IPS-15b (cell line): ENCODE results near the gene PITX2.
A peak's percentile ranks its signal among the peaks of the same experiment; 100 is the strongest.

Source experiments
- H3K27me3 ChIP-seq: one replicate; pipeline ENCODE4 v1.6.1; 2013; ENCODE audit warnings: low read length; ENCODE audit not compliant: control insufficient read depth, insufficient read depth
- H3K36me3 ChIP-seq: one replicate; pipeline ENCODE4 v1.6.1; 2013; ENCODE audit warnings: low read length; ENCODE audit not compliant: control insufficient read depth, insufficient read depth
- H3K4me1 ChIP-seq: one replicate; pipeline ENCODE4 v1.6.1; 2013; ENCODE audit warnings: mild to moderate bottlenecking, low read length; ENCODE audit not compliant: control insufficient read depth, insufficient read depth
- H3K4me3 ChIP-seq: one replicate; pipeline ENCODE4 v1.5.1; 2013; ENCODE audit warnings: low read depth, low read length
- H3K9ac ChIP-seq: one replicate; pipeline ENCODE4 v1.6.1; 2013; ENCODE audit warnings: low read depth, mild to moderate bottlenecking, low read length
- H3K9me3 ChIP-seq: one replicate; pipeline ENCODE4 v1.6.1; 2013; ENCODE audit warnings: mild to moderate bottlenecking, low read length; ENCODE audit not compliant: control insufficient read depth, insufficient read depth

PITX2 gene

DNA sequence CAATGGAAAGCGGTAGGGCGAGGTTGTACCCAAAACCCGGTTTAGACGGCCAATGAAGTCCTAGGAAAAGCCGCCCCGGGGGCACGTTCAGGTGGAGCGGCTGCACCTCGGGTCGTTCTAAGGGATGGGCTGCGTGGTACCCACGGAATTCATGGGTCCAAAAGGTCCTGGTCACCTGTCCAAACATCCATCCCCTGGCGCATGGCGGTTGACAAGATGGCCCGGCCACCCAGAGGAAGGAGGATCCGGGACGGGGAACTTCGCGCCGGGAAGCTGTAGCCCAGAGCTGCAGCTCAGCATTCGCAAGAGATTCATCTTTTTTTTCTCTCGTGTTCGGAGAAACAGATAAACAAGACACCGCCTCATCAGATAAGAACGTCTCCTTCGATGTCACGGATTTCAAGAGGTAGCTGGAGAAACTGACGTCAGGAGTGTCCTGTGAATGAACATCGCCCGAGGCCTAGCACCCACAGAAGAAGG lies 10.9 kb downstream of the PITX2 start:
- Histone ChIP-seq H3K4me1 (peaks cover 3% of the 10 kb centered on the region), H3K27me3 (peaks cover 95% of the 10 kb centered on the region), H3K9ac (no peak overlapping the region)

GRCh38 chr4:110610940-110611831 lies 11.7 kb downstream of the PITX2 start:
- Histone ChIP-seq H3K4me3 (peak overlapping the region; percentile 20), H3K9me3 (no peaks in the 10 kb centered on the region), H3K27me3 (peaks cover 87% of the 10 kb centered on the region), H3K9ac (no peak overlapping the region), H3K36me3 (no peaks in the 10 kb centered on the region), H3K4me1 (peaks cover 3% of the 10 kb centered on the region)

More for the DNA sequence above, 10.9 kb downstream of the PITX2 start:
- peak overlapping the region; percentile 20 for H3K4me3 ChIP-seq
- H3K36me3 ChIP-seq: no peaks in the 10 kb centered on the region
- no peaks in the 10 kb centered on the region for H3K9me3 ChIP-seq

DNA sequence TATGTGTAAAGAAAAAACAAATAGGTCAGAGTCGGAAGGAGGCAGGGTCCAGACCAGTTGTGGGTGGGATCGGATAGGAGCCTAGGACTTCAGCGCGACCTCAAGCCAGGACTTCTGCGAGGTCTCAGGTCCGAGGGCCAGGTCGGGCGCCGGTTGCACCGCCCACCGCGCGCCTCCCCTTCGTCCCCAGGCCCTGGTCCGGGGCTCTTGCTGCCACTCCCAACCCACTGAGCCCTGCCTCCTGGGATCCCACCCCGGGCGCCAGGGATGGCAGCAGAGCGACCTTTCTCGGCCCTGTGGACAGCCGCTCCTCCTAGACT lies 12.3 kb downstream of the PITX2 start:
- Histone ChIP-seq H3K9me3 (no peaks in the 10 kb centered on the region), H3K36me3 (no peaks in the 10 kb centered on the region), H3K4me1 (no peaks in the 10 kb centered on the region), H3K9ac (no peak overlapping the region), H3K4me3 (peak overlapping the region; percentile 16), H3K27me3 (peaks cover 81% of the 10 kb centered on the region)

DNA sequence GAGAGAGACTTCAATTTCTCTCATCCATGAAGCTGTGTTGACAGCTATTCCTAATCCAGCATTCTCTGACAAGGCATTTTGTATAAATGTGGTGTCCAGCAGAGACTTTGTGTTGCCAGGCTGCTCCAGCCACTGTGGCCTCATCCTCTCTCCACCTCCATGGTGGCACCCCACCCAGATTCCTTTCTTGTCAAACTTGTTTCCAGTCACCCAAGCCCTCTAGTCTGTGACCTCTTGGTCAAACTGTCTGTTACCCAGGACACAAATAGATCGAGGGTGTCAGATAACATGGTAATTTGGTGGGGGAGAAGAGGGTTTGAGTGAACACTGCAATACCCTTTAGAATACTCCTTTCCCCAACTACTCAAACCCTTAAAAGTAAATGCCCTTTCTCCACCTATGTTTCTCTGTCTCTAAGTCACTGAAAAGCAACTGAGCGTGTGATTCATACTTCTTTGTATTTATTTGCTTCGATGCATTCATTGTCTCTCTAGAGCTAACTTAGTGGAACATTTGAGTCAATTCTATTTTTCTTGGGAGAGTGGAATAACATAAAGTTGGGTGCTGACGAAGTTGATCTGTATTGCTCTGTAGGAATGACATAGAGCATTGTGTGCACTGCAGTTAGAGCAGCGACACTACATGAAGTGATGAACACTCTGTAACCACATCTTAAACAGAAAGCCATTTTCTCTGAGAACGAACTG lies 13.7 kb downstream of the PITX2 start:
- H3K4me3 ChIP-seq: no peak overlapping the region
- no peaks in the 10 kb centered on the region for H3K36me3 ChIP-seq
- H3K9me3 ChIP-seq: no peaks in the 10 kb centered on the region
- H3K27me3 ChIP-seq: peaks cover 67% of the 10 kb centered on the region
- H3K9ac ChIP-seq: no peak overlapping the region
- no peaks in the 10 kb centered on the region for H3K4me1 ChIP-seq

GRCh38 chr4:110605077-110605476 lies 17.8 kb downstream of the PITX2 start:
- Histone ChIP-seq H3K4me1 (no peaks in the 10 kb centered on the region), H3K27me3 (peaks cover 26% of the 10 kb centered on the region), H3K4me3 (no peak overlapping the region), H3K9me3 (no peaks in the 10 kb centered on the region), H3K36me3 (no peaks in the 10 kb centered on the region), H3K9ac (no peak overlapping the region)

DNA sequence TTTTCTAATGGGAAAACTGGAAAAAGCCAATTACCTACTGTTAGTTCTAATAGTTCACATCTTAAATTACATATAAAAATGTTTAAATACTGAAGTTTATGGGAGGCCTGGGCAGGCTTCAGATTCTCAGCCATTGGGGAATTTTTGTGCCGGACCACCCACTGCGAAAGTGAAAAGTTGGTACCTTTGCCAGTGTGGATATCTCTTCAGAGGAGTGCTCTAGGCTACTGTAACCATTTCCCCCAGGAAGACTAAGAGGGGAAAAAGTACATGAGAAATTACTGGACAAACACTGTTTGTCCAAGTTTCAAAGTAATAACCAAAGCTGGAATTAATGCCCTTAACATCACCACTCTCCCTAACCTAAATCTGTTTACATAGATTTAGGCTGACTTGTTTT lies 20.8 kb downstream of the PITX2 start:
- no peaks in the 10 kb centered on the region for H3K9me3 ChIP-seq
- H3K4me3 ChIP-seq: no peak overlapping the region
- H3K4me1 ChIP-seq: no peaks in the 10 kb centered on the region
- H3K36me3 ChIP-seq: no peaks in the 10 kb centered on the region
- no peak overlapping the region for H3K9ac ChIP-seq
- no peaks in the 10 kb centered on the region for H3K27me3 ChIP-seq

DNA sequence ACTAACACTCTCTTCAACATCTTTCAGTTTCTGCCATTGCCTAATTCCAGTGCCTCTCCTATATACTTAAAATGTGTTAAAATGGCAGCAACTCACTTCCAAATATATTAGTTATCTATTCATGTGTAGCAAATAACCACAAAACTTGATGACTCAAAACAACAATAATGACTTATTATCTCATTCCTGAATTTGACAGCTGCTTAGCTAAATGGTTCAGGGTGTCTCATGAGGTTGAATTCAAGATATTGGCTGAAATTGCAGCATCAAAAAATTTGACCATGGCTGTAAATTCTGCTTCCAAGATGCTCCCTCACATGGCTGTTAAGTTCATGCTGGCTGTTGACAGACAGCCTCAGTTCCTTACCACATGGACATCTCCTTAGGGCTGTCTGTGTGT lies 25.3 kb downstream of the PITX2 start:
- Histone ChIP-seq H3K4me3 (no peak overlapping the region), H3K9ac (no peak overlapping the region), H3K4me1 (no peaks in the 10 kb centered on the region), H3K27me3 (no peaks in the 10 kb centered on the region), H3K36me3 (no peaks in the 10 kb centered on the region), H3K9me3 (no peaks in the 10 kb centered on the region)

DNA sequence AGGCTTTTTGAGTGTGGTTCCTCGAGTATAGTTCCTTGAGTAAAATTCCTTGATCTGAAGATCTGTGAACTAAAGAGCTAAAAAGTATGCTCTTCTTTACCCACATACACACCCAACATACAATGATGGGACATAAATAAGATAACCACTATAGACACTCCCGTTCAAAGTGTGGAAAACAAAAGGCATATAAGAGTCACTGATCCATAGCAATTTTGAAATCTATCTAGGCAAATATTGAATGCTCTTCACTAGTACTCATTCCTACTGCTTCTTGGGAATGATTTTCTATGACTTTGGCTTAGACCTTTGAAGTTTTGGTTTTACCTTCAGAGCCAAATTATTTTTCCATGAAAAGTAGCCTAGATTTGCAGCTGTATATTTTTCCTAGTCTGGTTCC lies 26.4 kb downstream of the PITX2 start:
- Histone ChIP-seq H3K36me3 (no peaks in the 10 kb centered on the region), H3K9me3 (no peaks in the 10 kb centered on the region), H3K27me3 (no peaks in the 10 kb centered on the region), H3K4me3 (no peak overlapping the region), H3K4me1 (no peaks in the 10 kb centered on the region), H3K9ac (no peak overlapping the region)

- H3K4me3 ChIP-seq: no peak overlapping the region
- no peak overlapping the region for H3K9ac ChIP-seq
- H3K9me3 ChIP-seq: no peaks in the 10 kb centered on the region
- H3K36me3 ChIP-seq: no peaks in the 10 kb centered on the region
- no peaks in the 10 kb centered on the region for H3K27me3 ChIP-seq
- H3K4me1 ChIP-seq: no peaks in the 10 kb centered on the region
These were observed 27.3 kb downstream of the PITX2 start for GRCh38 chr4:110595583-110595982.

- Histone ChIP-seq H3K27me3 (no peaks in the 10 kb centered on the region), H3K4me1 (no peaks in the 10 kb centered on the region), H3K9me3 (no peaks in the 10 kb centered on the region), H3K4me3 (no peak overlapping the region), H3K36me3 (no peaks in the 10 kb centered on the region), H3K9ac (no peak overlapping the region)
These were observed 33.6 kb downstream of the PITX2 start for GRCh38 chr4:110589297-110589696.

DNA sequence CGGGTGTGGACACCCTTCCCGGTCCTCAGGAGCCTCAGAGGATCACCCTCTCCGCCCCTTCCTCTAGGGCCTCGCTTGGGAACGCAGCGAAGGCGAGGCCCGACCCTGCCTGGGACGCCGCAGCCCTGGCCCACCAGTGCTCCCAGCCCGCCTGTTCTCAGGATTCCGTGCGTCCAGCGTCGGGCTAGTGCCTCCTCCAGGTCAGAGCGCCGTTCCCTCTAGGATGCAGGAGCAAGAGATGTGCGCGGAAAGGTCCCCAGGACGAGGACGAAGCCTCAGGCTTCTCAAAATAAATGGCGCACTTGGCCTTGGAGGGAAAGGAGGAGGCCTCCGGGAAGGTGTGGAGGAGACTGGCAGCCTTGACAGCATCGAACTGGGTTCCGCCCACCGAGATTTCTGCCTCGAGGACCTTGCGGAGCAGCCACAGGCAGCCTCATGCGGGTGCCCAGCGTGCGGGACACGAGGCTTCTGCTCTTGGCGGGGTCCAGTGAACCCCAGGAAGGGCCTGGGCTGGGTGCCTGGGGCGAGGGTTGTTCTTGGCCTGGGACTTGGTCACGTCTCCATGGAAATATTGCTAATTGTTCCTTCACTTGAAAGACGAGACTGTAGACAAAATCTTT lies 35.1 kb downstream of the PITX2 start:
- Histone ChIP-seq H3K27me3 (no peaks in the 10 kb centered on the region), H3K9me3 (no peaks in the 10 kb centered on the region), H3K4me3 (no peak overlapping the region), H3K36me3 (no peaks in the 10 kb centered on the region), H3K9ac (no peak overlapping the region), H3K4me1 (no peaks in the 10 kb centered on the region)
